GM23248 (cell line): Measurements from ENCODE around the gene SMARCA2.

ENCODE experiments used
- EZH2 ChIP-seq: fragments of 200-600 bp; sonication (generic); IDR thresholded peaks from 2 replicates; pipeline ENCODE4 v1.6.1; 2018; ENCODE audit warnings: antibody characterized with exemption, mild to moderate bottlenecking; ENCODE audit not compliant: insufficient read depth, poor library complexity, severe bottlenecking
- EZH2phosphoT487 ChIP-seq: fragments of 200-600 bp; sonication (generic); IDR thresholded peaks from 2 replicates; pipeline ENCODE4 v1.6.1; 2018; ENCODE audit warnings: antibody characterized with exemption, moderate library complexity, mild to moderate bottlenecking, low read depth; ENCODE audit not compliant: insufficient read depth

DNA sequence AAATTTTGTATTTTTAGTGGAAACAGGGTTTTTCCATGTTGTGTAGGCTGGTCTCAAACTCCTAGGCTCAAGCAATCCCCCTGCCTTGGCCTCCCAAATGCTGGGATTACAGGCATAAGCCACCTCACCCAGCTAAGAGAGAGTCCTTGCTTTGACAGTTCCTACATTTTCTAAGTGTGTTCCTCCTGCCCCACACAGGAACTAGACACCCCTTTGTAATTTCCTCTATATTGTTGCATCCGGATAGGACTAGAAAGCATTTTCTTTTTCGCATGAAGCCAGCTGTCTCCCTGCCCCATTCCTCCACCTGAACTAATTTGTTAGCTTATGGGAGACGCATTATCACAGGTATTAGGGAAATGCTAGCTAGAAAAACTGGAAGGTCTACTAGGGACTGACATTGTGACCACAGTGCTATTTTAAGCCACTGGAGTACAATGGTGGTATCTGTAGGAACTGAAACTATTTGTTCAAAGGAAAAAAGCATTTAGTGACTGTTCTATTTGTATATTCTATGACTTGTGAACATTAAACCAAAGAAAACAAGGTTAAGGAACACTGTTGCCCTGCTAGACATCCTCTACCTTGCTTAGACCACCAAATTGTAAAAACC, 214.1 kb downstream of the SMARCA2 start:
- TF ChIP-seq EZH2phosphoT487 (no peak), EZH2 (no peak)
